AG04449 (cell line): Measurements from ENCODE around the gene CORO1C.

ENCODE experiments used
- CTCF ChIA-PET: fragments of 350-600 bp; formaldehyde crosslinking; extraction: SDS; loops from one replicate; lab custom pipeline; 2021; ENCODE audit warnings: antibody characterized with exemption; lab: Yijun Ruan, JAX
- POLR2A ChIA-PET: fragments of 400-600, 350-600 bp; formaldehyde crosslinking; extraction: SDS; loops from one replicate; lab custom pipeline; 2020; ENCODE audit warnings: antibody characterized with exemption, inconsistent platforms; lab: Yijun Ruan, JAX
- DNase-seq: peaks from one replicate; pipeline ENCODE4 v3.0.0-alpha.2; 2010; ENCODE audit warnings: low read depth, low spot score
- H3K4me3 ChIP-seq: 2 replicates; pipeline ENCODE4 v1.5.1; 2011; ENCODE audit warnings: low read depth, mild to moderate bottlenecking, control low read depth, low read length
- CTCF ChIP-seq: IDR thresholded peaks from one replicate; pipeline ENCODE4 v1.5.1; 2011; ENCODE audit warnings: mild to moderate bottlenecking, moderate library complexity, low read length, control low read depth, inconsistent platforms; ENCODE audit not compliant: insufficient read depth; ENCODE audit errors: missing control alignments

The CORO1C gene

GRCh38 chr12:108676707-108677106, 54.6 kb downstream of the CORO1C start:
- CTCF ChIA-PET, result interaction anchor here (5.2 kb wide), 1 partner anchor 9 kb away, joined by 57 read pairs; no protein-coding TSS in a partner anchor
- DNase-seq, result no peak
- H3K4me3 ChIP-seq, result no peak overlapping the region
- POLR2A ChIA-PET, result no interaction called here
- no peak for TF ChIP-seq CTCF

- H3K4me3 ChIP-seq, result no peak overlapping the region
- no peak for DNase-seq
- ChIA-PET POLR2A (no interaction called here), CTCF (interaction anchor here (0.6 to 1.9 kb wide), 3 partner anchors 12 to 112 kb away, joined by 3 to 10 read pairs (median 3); no protein-coding TSS in a partner anchor)
- no peak for TF ChIP-seq CTCF
These were observed 55.5 kb downstream of the CORO1C start for GRCh38 chr12:108675792-108676191.

- no peak for DNase-seq
- POLR2A ChIA-PET, result no interaction called here
- CTCF ChIA-PET, result interaction anchor here (1.2 to 8.9 kb wide), 3 partner anchors 7 to 49 kb away, joined by 3 to 57 read pairs (median 4); no protein-coding TSS in a partner anchor
- no peak overlapping the region for H3K4me3 ChIP-seq
- no peak for TF ChIP-seq CTCF
These were observed 59.3 kb downstream of the CORO1C start for GRCh38 chr12:108672054-108672453.

GRCh38 chr12:108671110-108671509, 60.2 kb downstream of the CORO1C start:
- no peak overlapping the region for H3K4me3 ChIP-seq
- DNase-seq, result no peak
- POLR2A ChIA-PET, result no interaction called here
- TF ChIP-seq CTCF, result no peak
- CTCF ChIA-PET, result interaction anchor here (1.2 to 8.9 kb wide), 3 partner anchors 8 to 280 kb away, joined by 4 to 57 read pairs (median 6); no protein-coding TSS in a partner anchor

- TF ChIP-seq CTCF, result no peak
- H3K4me3 ChIP-seq, result no peak overlapping the region
- DNase-seq, result no peak
- ChIA-PET CTCF (interaction anchor here (0.9 to 8.9 kb wide), 7 partner anchors 9 to 281 kb away, joined by 3 to 57 read pairs (median 6); no protein-coding TSS in a partner anchor), POLR2A (no interaction called here)
These were observed 61.2 kb downstream of the CORO1C start for GRCh38 chr12:108670066-108670631.

- CTCF ChIA-PET, result interaction anchor here (0.8 to 8.9 kb wide), 7 partner anchors 10 to 134 kb away, joined by 3 to 57 read pairs (median 4); no protein-coding TSS in a partner anchor
- no peak for TF ChIP-seq CTCF
- no peak overlapping the region for H3K4me3 ChIP-seq
- no peak for DNase-seq
- POLR2A ChIA-PET, result no interaction called here
These were observed 62.8 kb downstream of the CORO1C start for GRCh38 chr12:108668542-108668941.
